Upper lobe of right lung (tissue), 1 donor: ENCODE results near the gene LCT. TPM values are rescaled to one million over a fixed set of nuclear protein-coding genes. Genes with fewer than 3 reads are reported as not detected.

Experiments
- ATAC-seq: fragments of 200-7000 bp; cut with Tn5 transposase; one replicate; pipeline ENCODE4 v1.9.1; 2020; ENCODE audit warnings: mild to moderate bottlenecking, moderate library complexity
- DNase-seq: peaks from one replicate; pipeline ENCODE4 v3.0.0-alpha.2; 2020
- H3K27ac ChIP-seq: fragments of 200-600 bp; one replicate; pipeline ENCODE4 v1.8.0; 2022
- H3K27me3 ChIP-seq: fragments of 200-600 bp; one replicate; pipeline ENCODE4 v1.8.0; 2022; ENCODE audit warnings: mild to moderate bottlenecking
- H3K36me3 ChIP-seq: fragments of 200-600 bp; one replicate; pipeline ENCODE4 v1.8.0; 2022
- H3K4me1 ChIP-seq: fragments of 200-600 bp; one replicate; pipeline ENCODE4 v1.8.0; 2022
- H3K4me3 ChIP-seq: fragments of 200-600 bp; one replicate; pipeline ENCODE4 v1.8.0; 2022; ENCODE audit warnings: mild to moderate bottlenecking
- H3K9me3 ChIP-seq: fragments of 200-600 bp; one replicate; pipeline ENCODE4 v1.8.0; 2022
- CTCF ChIP-seq: fragments of 200-600 bp; IDR thresholded peaks from one replicate; pipeline ENCODE4 v1.8.0; 2022; ENCODE audit warnings: antibody characterized with exemption
- intact Hi-C: fragments of 100-400 bp; cut with DNase I; formaldehyde crosslinking; loops from one replicate; pipeline ENCODE4 v1.11.0; 2022
- total RNA-seq: library from RNA; stranded (reverse); fragmentation: NEBNext Ultra II Directional; extraction: Animal tissue kit (Norgen Biotek cat#: 25700); gene quantifications from one replicate; pipeline ENCODE4 v1.2.1, GENCODE V29; 2021
- donor health status: DM: no; HTN: yes; CAD: no; lungs with severe emphysema.

LCT gene
- total RNA-seq, 1 donor from 2014 or later = not detected

DNA sequence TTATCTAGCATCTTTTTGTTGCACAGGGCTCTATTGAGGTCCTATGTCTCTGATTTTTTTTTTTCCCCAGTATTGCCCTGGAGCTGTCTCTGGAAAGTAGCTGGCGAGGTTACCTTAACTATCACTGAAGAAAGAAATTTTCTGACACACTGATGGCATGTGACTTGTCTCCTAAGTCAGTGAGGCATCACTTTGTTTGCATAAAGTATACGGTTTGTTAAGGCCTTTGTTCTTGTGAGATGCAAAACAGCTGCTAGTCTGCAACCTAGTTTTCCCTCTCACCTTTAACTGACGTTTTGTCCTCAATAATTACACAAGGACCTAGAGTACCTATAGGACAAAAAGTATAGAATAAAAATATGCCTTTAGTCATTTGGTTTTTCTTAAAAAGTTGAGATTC is 53.5 kb downstream of the LCT start:
- intact Hi-C loops = no loop called here
- H3K36me3 ChIP-seq = peaks cover 76% of the 10 kb centered on the region

GRCh38 chr2:135782231-135782630 is 54.8 kb downstream of the LCT start:
- no peak for TF ChIP-seq CTCF
- H3K27me3 ChIP-seq = no peaks in the 10 kb centered on the region
- no peak overlapping the region for H3K4me3 ChIP-seq
- intact Hi-C loops = no loop called here
- no peak for ATAC-seq
- peaks cover 87% of the 10 kb centered on the region for H3K36me3 ChIP-seq
- H3K9me3 ChIP-seq = no peaks in the 10 kb centered on the region
- H3K4me1 ChIP-seq = no peaks in the 10 kb centered on the region
- DNase-seq = no peak
- H3K27ac ChIP-seq = no peak overlapping the region

More for the DNA sequence above, 53.5 kb downstream of the LCT start:
- no peaks in the 10 kb centered on the region for H3K9me3 ChIP-seq
- no peak for TF ChIP-seq CTCF
- no peak overlapping the region for H3K27ac ChIP-seq
- no peak for ATAC-seq
- no peak overlapping the region for H3K4me3 ChIP-seq
- DNase-seq = no peak
- H3K4me1 ChIP-seq = no peaks in the 10 kb centered on the region
- H3K27me3 ChIP-seq = no peaks in the 10 kb centered on the region

DNA sequence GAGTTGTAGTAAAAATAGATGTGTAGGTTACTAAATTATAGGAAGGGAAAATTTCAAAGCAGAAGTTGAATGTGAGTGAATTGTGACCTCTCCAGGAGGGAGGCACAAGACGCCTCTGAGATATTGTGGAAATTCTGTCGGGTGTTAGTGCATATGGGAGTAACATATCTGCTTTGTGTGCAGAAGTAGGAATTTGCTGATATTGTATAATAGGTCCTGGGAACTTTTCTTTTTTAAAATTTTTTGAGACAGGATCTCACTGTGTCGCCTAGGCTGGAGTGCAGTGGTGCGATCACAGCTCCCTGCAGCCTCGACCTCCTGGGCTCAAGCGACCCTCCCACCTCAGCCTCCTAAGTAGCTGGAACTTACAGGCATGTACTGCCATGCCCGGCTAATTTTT is 60.6 kb downstream of the LCT start:
- no peak overlapping the region for H3K4me3 ChIP-seq
- intact Hi-C loops = no loop called here
- no peaks in the 10 kb centered on the region for H3K4me1 ChIP-seq
- no peak overlapping the region for H3K27ac ChIP-seq
- peaks cover 98% of the 10 kb centered on the region for H3K36me3 ChIP-seq
- ATAC-seq = no peak
- no peak for TF ChIP-seq CTCF
- no peaks in the 10 kb centered on the region for H3K9me3 ChIP-seq
- no peaks in the 10 kb centered on the region for H3K27me3 ChIP-seq
- no peak for DNase-seq

GRCh38 chr2:135775420-135775819 is 61.6 kb downstream of the LCT start:
- H3K27ac ChIP-seq = no peak overlapping the region
- no peak for DNase-seq
- no peak for ATAC-seq
- intact Hi-C loops = no loop called here
- H3K4me1 ChIP-seq = no peaks in the 10 kb centered on the region
- peaks cover 98% of the 10 kb centered on the region for H3K36me3 ChIP-seq
- no peak overlapping the region for H3K4me3 ChIP-seq
- H3K9me3 ChIP-seq = no peaks in the 10 kb centered on the region
- no peak for TF ChIP-seq CTCF
- no peaks in the 10 kb centered on the region for H3K27me3 ChIP-seq

DNA sequence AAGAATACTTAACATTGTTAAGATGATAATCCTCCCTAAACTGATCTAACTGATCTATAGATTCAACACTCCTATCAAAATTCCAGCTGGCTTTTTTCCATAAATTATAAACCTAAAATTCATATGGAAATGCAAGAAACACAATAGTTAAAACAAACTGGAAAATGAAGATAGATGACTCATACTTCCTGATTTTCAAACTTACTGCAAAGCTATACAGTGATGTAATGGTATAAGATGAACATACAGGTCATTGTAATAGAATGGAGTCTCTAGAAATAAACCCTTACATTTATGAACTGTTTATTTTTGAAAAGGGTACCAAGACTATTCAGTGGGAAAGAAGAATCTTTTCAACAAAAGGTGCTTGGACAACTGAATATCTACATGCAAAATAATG is 63.1 kb downstream of the LCT start:
- DNase-seq = no peak
- no peaks in the 10 kb centered on the region for H3K9me3 ChIP-seq
- no peak for ATAC-seq
- H3K36me3 ChIP-seq = peaks cover 99% of the 10 kb centered on the region
- no peak overlapping the region for H3K27ac ChIP-seq
- H3K4me1 ChIP-seq = no peaks in the 10 kb centered on the region
- H3K4me3 ChIP-seq = no peak overlapping the region
- no peak for TF ChIP-seq CTCF
- intact Hi-C loops = no loop called here
- H3K27me3 ChIP-seq = no peaks in the 10 kb centered on the region

DNA sequence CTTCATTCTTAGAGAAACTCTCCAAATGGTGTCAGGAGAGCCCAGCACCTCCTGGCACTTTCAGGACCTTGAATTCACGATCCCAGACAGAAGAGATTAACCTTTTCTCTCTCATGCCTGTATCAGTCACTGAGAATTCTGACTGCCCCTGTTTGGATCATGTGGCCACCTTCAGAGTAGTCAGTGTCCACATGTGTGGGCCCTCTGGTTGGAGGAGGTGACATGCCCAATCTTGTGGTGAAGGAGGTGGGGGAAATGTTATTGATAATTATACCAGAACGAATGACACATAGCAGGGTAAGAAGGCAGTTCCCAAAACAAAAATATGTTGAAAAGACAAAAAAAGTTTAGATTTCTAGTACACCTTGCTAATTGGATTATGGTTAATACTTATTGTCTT is 63.7 kb downstream of the LCT start:
- TF ChIP-seq CTCF = no peak
- H3K4me1 ChIP-seq = no peaks in the 10 kb centered on the region
- H3K27me3 ChIP-seq = no peaks in the 10 kb centered on the region
- no peak overlapping the region for H3K27ac ChIP-seq
- DNase-seq = no peak
- peaks cover 99% of the 10 kb centered on the region for H3K36me3 ChIP-seq
- intact Hi-C loops = no loop called here
- H3K4me3 ChIP-seq = no peak overlapping the region
- no peak for ATAC-seq
- no peaks in the 10 kb centered on the region for H3K9me3 ChIP-seq
